GM19099 (cell line): ENCODE measurements around the gene LRPAP1.

Source experiments
- POLR2A ChIP-seq: IDR thresholded peaks from 3 replicates; pipeline ENCODE4 v1.6.1; 2011; ENCODE audit warnings: low read depth; ENCODE audit not compliant: insufficient read length; ENCODE audit errors: extremely low read depth

Gene LRPAP1

GRCh38 chr4:3463556-3464348, 68.5 kb downstream of the LRPAP1 start:
- TF ChIP-seq POLR2A: no peak

GRCh38 chr4:3462790-3463415, 69.3 kb downstream of the LRPAP1 start, which contains the start of gene DOK7:
TSS of gene DOK7 (plus strand) at chr4:3463306. CDS start at chr4:3463376, 70 bp downstream.
- TF ChIP-seq POLR2A: no peak

- TF ChIP-seq POLR2A: no peak
Measured at GRCh38 chr4:3462321-3462789, 69.9 kb downstream of the LRPAP1 start.

GRCh38 chr4:3461515-3462291, 70.5 kb downstream of the LRPAP1 start:
- TF ChIP-seq POLR2A: no peak

GRCh38 chr4:3460926-3461325, 71.3 kb downstream of the LRPAP1 start:
- TF ChIP-seq POLR2A: no peak

GRCh38 chr4:3458371-3458770, 73.9 kb downstream of the LRPAP1 start:
- TF ChIP-seq POLR2A: no peak
